ENCODE results near the gene ST6GAL2. TPM values are rescaled to one million over a fixed set of nuclear protein-coding genes. Genes with fewer than 3 reads are reported as not detected.

ST6GAL2 gene
- total RNA-seq, 1 experiment from 2014 or later, result not detected

DNA sequence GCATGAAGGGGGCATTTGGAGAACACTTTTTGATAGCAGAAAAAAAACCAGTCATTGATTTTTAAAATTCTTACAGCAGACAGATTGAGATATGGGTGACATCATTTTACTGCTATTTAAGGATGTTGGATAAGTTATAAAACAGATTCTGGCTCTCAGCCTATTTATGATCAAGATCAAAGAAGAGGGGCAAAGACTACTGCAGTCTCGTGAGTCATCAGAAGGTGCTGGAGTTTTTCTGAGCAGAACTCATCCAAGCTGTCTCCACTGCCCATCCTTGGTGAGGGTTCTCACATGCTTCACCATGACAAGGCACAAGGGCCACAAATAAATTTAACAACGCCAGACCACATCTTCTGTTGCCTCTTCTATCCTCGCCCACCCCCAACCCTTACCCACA, 58.8 kb downstream of the ST6GAL2 start:
- no peaks in the 10 kb centered on the region for H4K20me1 ChIP-seq (ENCODE audit: insufficient read depth)
- no peaks in the 10 kb centered on the region for H3K9me3 ChIP-seq (ENCODE audit: insufficient read depth, low read depth)
- H3K9me2 ChIP-seq (ENCODE audit: insufficient read depth), result no peaks in the 10 kb centered on the region
- BruUV-seq (replicated peaks), result no TSS peak
- no peak overlapping the region for H3K27ac ChIP-seq
- ChIA-PET POLR2A (ENCODE audit: unreplicated experiment) (no interaction called here), CTCF (no interaction called here)
- peaks cover 1% of the 10 kb centered on the region; the same call in 1 of the 2 replicates for H3K27me3 ChIP-seq (ENCODE audit: insufficient read depth, low read depth)
- H3K4me2 ChIP-seq, result no peak overlapping the region
- H3F3A ChIP-seq (ENCODE audit: insufficient read depth, low read depth), result no peaks in the 10 kb centered on the region
- no peaks in the 10 kb centered on the region for H3K36me3 ChIP-seq (ENCODE audit: low read depth)
- DNase-seq, result no peak
- H3K4me1 ChIP-seq (replicated peaks; ENCODE audit: insufficient read depth), result no peaks in the 10 kb centered on the region
- intact Hi-C loops (cut with micrococcal nuclease; ENCODE audit: unreplicated experiment), result no loop called here
- TF ChIP-seq, protein P1, sequence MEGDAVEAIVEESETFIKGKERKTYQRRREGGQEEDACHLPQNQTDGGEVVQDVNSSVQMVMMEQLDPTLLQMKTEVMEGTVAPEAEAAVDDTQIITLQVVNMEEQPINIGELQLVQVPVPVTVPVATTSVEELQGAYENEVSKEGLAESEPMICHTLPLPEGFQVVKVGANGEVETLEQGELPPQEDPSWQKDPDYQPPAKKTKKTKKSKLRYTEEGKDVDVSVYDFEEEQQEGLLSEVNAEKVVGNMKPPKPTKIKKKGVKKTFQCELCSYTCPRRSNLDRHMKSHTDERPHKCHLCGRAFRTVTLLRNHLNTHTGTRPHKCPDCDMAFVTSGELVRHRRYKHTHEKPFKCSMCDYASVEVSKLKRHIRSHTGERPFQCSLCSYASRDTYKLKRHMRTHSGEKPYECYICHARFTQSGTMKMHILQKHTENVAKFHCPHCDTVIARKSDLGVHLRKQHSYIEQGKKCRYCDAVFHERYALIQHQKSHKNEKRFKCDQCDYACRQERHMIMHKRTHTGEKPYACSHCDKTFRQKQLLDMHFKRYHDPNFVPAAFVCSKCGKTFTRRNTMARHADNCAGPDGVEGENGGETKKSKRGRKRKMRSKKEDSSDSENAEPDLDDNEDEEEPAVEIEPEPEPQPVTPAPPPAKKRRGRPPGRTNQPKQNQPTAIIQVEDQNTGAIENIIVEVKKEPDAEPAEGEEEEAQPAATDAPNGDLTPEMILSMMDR (conservative IDR thresholded peaks at IDR 0.05), result no peak
- no peak for TF ChIP-seq EZH2 (IDR thresholded peaks at IDR 0.05; ENCODE audit: low read depth)
- no peak overlapping the region for H3K4me3 ChIP-seq
- no peak overlapping the region for H2AFZ ChIP-seq
- H3K79me2 ChIP-seq (ENCODE audit: low read depth), result no peaks in the 10 kb centered on the region

- no peaks in the 10 kb centered on the region for H3K9me3 ChIP-seq (ENCODE audit: insufficient read depth, low read depth)
- intact Hi-C loops (cut with micrococcal nuclease; ENCODE audit: unreplicated experiment), result no loop called here
- DNase-seq, result no peak
- H3K27me3 ChIP-seq (ENCODE audit: insufficient read depth, low read depth), result no peaks in the 10 kb centered on the region
- no TSS peak for BruUV-seq (replicated peaks)
- no peak overlapping the region for H3K4me2 ChIP-seq
- no peak overlapping the region for H3K4me3 ChIP-seq
- no peaks in the 10 kb centered on the region for H3K4me1 ChIP-seq (replicated peaks; ENCODE audit: insufficient read depth)
- H3K27ac ChIP-seq, result no peak overlapping the region
- TF ChIP-seq EZH2 (IDR thresholded peaks at IDR 0.05; ENCODE audit: low read depth), result no peak
- TF ChIP-seq, protein P1 (conservative IDR thresholded peaks at IDR 0.05), result no peak
- H3K36me3 ChIP-seq (ENCODE audit: low read depth), result no peaks in the 10 kb centered on the region
- POLR2A ChIA-PET (ENCODE audit: unreplicated experiment), result no interaction called here
- no peak overlapping the region for H2AFZ ChIP-seq
- CTCF ChIA-PET, result no interaction called here
- no peaks in the 10 kb centered on the region for H3K79me2 ChIP-seq (ENCODE audit: low read depth)
- H3K9me2 ChIP-seq (ENCODE audit: insufficient read depth), result no peaks in the 10 kb centered on the region
- H3F3A ChIP-seq (ENCODE audit: insufficient read depth, low read depth), result no peaks in the 10 kb centered on the region
- no peaks in the 10 kb centered on the region for H4K20me1 ChIP-seq (ENCODE audit: insufficient read depth)
These were observed 60.8 kb downstream of the ST6GAL2 start for GRCh38 chr2:106825161-106825560.

DNA sequence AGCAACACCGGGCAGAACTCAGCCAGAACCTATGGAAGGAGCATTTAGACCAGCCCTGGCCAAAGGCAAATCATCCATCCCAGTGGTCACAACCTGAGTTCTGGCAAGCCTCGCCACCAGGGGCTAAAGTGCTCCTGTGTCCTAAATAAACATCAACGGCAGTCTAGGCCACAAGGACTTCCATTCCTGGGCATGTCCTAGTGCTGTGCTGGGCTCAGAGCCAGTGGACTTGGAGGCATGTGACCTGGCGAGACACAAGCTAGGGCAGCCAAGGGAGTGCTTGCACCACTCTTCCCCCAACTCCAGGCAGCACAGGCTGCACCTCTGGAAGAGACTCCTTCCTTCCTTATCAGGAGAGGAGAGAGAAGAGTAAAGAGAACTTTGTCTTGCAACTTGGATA, 69.0 kb downstream of the ST6GAL2 start:
- Histone ChIP-seq H3K79me2 (ENCODE audit: low read depth) (no peaks in the 10 kb centered on the region), H3K36me3 (ENCODE audit: low read depth) (no peaks in the 10 kb centered on the region), H3K27me3 (ENCODE audit: insufficient read depth, low read depth) (0 out of 2 replicates have a peak, but pooled peaks cover 6% of the 10 kb centered on the region), H2AFZ (no peak overlapping the region), H3K4me2 (no peak overlapping the region), H3F3A (ENCODE audit: insufficient read depth, low read depth) (no peaks in the 10 kb centered on the region), H3K9me2 (ENCODE audit: insufficient read depth) (no peaks in the 10 kb centered on the region), H3K9me3 (ENCODE audit: insufficient read depth, low read depth) (no peaks in the 10 kb centered on the region), H4K20me1 (ENCODE audit: insufficient read depth) (no peaks in the 10 kb centered on the region), H3K4me3 (no peak overlapping the region), H3K4me1 (replicated peaks; ENCODE audit: insufficient read depth) (no peaks in the 10 kb centered on the region), H3K27ac (no peak overlapping the region)
- BruUV-seq (replicated peaks), result no TSS peak
- ChIA-PET CTCF (no interaction called here), POLR2A (ENCODE audit: unreplicated experiment) (no interaction called here)
- TF ChIP-seq, protein P1 (conservative IDR thresholded peaks at IDR 0.05), result no peak
- no peak for TF ChIP-seq EZH2 (IDR thresholded peaks at IDR 0.05; ENCODE audit: low read depth)
- no peak for DNase-seq
- intact Hi-C loops (cut with micrococcal nuclease; ENCODE audit: unreplicated experiment), result no loop called here
